Skeletal muscle cell (primary cell): ENCODE results near the gene ITPK1.

Experiments used
- DNase-seq: peaks from one replicate; pipeline ENCODE4 v3.0.0-alpha.2; 2010; ENCODE audit warnings: low read depth
- H3K4me3 ChIP-seq: 2 replicates; pipeline ENCODE4 v1.5.1; 2011; ENCODE audit warnings: low read depth, mild to moderate bottlenecking, control low read depth, low read length, moderate library complexity

The ITPK1 gene

GRCh38 chr14:93017898-93018297, 97.8 kb downstream of the ITPK1 start:
- no peak overlapping the region for H3K4me3 ChIP-seq
- no peak for DNase-seq

GRCh38 chr14:93017301-93017797, 98.4 kb downstream of the ITPK1 start:
- DNase-seq, result no peak
- H3K4me3 ChIP-seq, result no peak overlapping the region

GRCh38 chr14:93016275-93016845, 99.4 kb downstream of the ITPK1 start:
- no peak overlapping the region for H3K4me3 ChIP-seq
- no peak for DNase-seq

- H3K4me3 ChIP-seq, result no peak overlapping the region
- no peak for DNase-seq
Observed at GRCh38 chr14:93015505-93015904, 100.2 kb downstream of the ITPK1 start.

- no peak for DNase-seq
- H3K4me3 ChIP-seq, result no peak overlapping the region
Observed at GRCh38 chr14:93015064-93015463, 100.7 kb downstream of the ITPK1 start.

- H3K4me3 ChIP-seq, result no peak overlapping the region
- no peak for DNase-seq
Observed at GRCh38 chr14:93014058-93015023, 101.4 kb downstream of the ITPK1 start.

GRCh38 chr14:93012951-93013719, 102.6 kb downstream of the ITPK1 start:
- DNase-seq, result no peak

GRCh38 chr14:93012506-93012905, 103.2 kb downstream of the ITPK1 start:
- H3K4me3 ChIP-seq, result no peak overlapping the region
- no peak for DNase-seq

More at GRCh38 chr14:93012951-93013719, 102.6 kb downstream of the ITPK1 start:
- H3K4me3 ChIP-seq, result no peak overlapping the region

- DNase-seq, result no peak
- no peak overlapping the region for H3K4me3 ChIP-seq
Observed at GRCh38 chr14:93011650-93012325, 103.9 kb downstream of the ITPK1 start.

GRCh38 chr14:93011141-93011529, 104.6 kb downstream of the ITPK1 start:
- no peak for DNase-seq
- H3K4me3 ChIP-seq, result no peak overlapping the region

- no peak overlapping the region for H3K4me3 ChIP-seq
- DNase-seq, result no peak
Observed at GRCh38 chr14:93010522-93011140, 105.1 kb downstream of the ITPK1 start.

- H3K4me3 ChIP-seq, result no peak overlapping the region
- no peak for DNase-seq
Observed at GRCh38 chr14:93010130-93010499, 105.6 kb downstream of the ITPK1 start.

GRCh38 chr14:93009471-93010129, 106.1 kb downstream of the ITPK1 start:
- DNase-seq, result no peak
- H3K4me3 ChIP-seq, result no peak overlapping the region

- peak; percentile 73 for DNase-seq
- no peak overlapping the region for H3K4me3 ChIP-seq
Observed at GRCh38 chr14:93008381-93008780, 107.3 kb downstream of the ITPK1 start.

- no peak overlapping the region for H3K4me3 ChIP-seq
- DNase-seq, result no peak
Observed at GRCh38 chr14:93007225-93007997, 108.3 kb downstream of the ITPK1 start.

- DNase-seq, result no peak
- H3K4me3 ChIP-seq, result no peak overlapping the region
Observed at GRCh38 chr14:93006567-93007051, 109.1 kb downstream of the ITPK1 start.

GRCh38 chr14:93005838-93006237, 109.9 kb downstream of the ITPK1 start:
- no peak for DNase-seq
- H3K4me3 ChIP-seq, result no peak overlapping the region
